Heart right ventricle (tissue), 16 donors: Measurements from ENCODE around the gene KMT2D. TPM values are rescaled to one million over a fixed set of nuclear protein-coding genes. Genes with fewer than 3 reads are reported as not detected.

Source experiments
- ATAC-seq, 8 donors: fragments of 200-7000 bp; cut with Tn5 transposase; one replicate each; pipeline ENCODE4 v1.9.1; 2020; ENCODE audit warnings: mild to moderate bottlenecking in 8 of 8, moderate library complexity in 8 of 8, moderate number of reproducible peaks in 1 of 8
- DNase-seq, 2 donors: peaks; one replicate each; pipeline ENCODE4 v3.0.0-alpha.2; 2020
- H3K27ac ChIP-seq, 10 donors: fragments of 200-600 bp; sonication (generic) in 2 of 10; one replicate each; pipeline versions ENCODE4 v1.5.0 to v1.8.0; 2020 to 2022; ENCODE audit warnings: mild to moderate bottlenecking in 3 of 10
- H3K27me3 ChIP-seq, 7 donors: fragments of 200-600 bp; one replicate each; pipeline ENCODE4 v1.8.0; 2021 to 2022; ENCODE audit warnings: mild to moderate bottlenecking in 2 of 7
- H3K36me3 ChIP-seq, 9 donors: fragments of 200-600 bp; sonication (generic) in 1 of 9; one replicate each; pipeline versions ENCODE4 v1.5.0 to v1.8.0; 2020 to 2022; ENCODE audit warnings: mild to moderate bottlenecking in 2 of 9
- H3K4me1 ChIP-seq, 9 donors: fragments of 200-600 bp; sonication (generic) in 1 of 9; one replicate each; pipeline versions ENCODE4 v1.5.0 to v1.8.0; 2020 to 2022; ENCODE audit warnings: mild to moderate bottlenecking in 4 of 9
- H3K4me3 ChIP-seq, 10 donors: fragments of 200-600 bp; sonication (generic) in 2 of 10; one replicate each; pipeline versions ENCODE4 v1.5.0 to v1.8.0; 2020 to 2022; ENCODE audit warnings: mild to moderate bottlenecking in 7 of 10, moderate library complexity in 2 of 10
- H3K9me3 ChIP-seq, 11 donors: fragments of 200-600 bp in 10 of 11; sonication (generic) in 2 of 11; one replicate each; pipeline versions ENCODE4 v1.5.0 to v1.8.0; 2013 to 2022; ENCODE audit warnings: mild to moderate bottlenecking in 2 of 11, control low read depth in 1 of 11, moderate library complexity in 1 of 11
- CTCF ChIP-seq, 9 donors: fragments of 200-600 bp; sonication (generic) in 2 of 9; IDR thresholded peaks; one replicate each; pipeline versions ENCODE4 v1.5.0 to v1.8.0; 2021 to 2022; ENCODE audit warnings: antibody characterized with exemption in 9 of 9, mild to moderate bottlenecking in 5 of 9, moderate library complexity in 1 of 9
- WGBS, 2 donors: extraction: QIAGEN DNeasy Blood & Tissue Kit; methylation state at CpG; one replicate each; pipeline ENCODE4 v1.1.7; 2013; ENCODE audit warnings: inconsistent platforms in 1 of 2; 5-methylcytosine and 5-hydroxymethylcytosine counted together
- intact Hi-C, 10 donors: fragments of 100-400 bp; cut with DNase I; formaldehyde crosslinking; loops; one replicate each; pipeline versions ENCODE4 v1.11.1 to v1.14.2; 2022
- polyA plus RNA-seq, 2 donors: library from polyadenylated mRNA; stranded (reverse); fragments of 200-250 nt; gene quantifications; one replicate each; pipeline ENCODE4 v1.2.3, GENCODE V29; 2013
- total RNA-seq, 10 donors: library from RNA; stranded (reverse); fragmentation: NEBNext Ultra II Directional in 3 of 10; extraction: Animal tissue kit (Norgen Biotek cat#: 25700) in 3 of 10; gene quantifications; one replicate each; pipeline versions ENCODE4 v1.2.1 to v1.2.4, GENCODE V29; 2021 to 2023
- donor health status: Arrhythmogenic right ventricular cardiomyopathy.
- donor health status: ischemic (EF 13 %, LVEDD 7.1; RV severe dilation, severe dysfunction).
- donor health status: healthy with polysubstance abuse.
- donor health status: DM: no; HTN: yes; CAD: no.
- donor health status: DM: no; HTN: no; CAD: no.
- donor health status: ischemic (EF 25% LVEDD 6.9; RV normal size, moderate dysfunction).
- donor health status: ischemic (EF 25% LVEDD 5.7; RV mildly dilated, moderate dysfunction).
- donor health status: healthy.
- donor health status: DM: yes; HTN: yes; CAD: no.
- donor health status: Ischemic cardiomyopathy.
- donor health status: ischemic (EF 35%, LVEDD 5.7; RV mildly dilated, moderate dysfunction).
- donor health status: nonischemic (EF 11% LVEDD 7.7; RV severe dilation, severe dysfunction).
- donor health status: DM: yes; HTN: yes; CAD: no.
- donor health status: PGD.
- donor health status: ischemic (EF 29% LVEDD 5.4; RV normal size, mild dysfunction).
- donor health status: nonischemic (EF 23%, LVEDD 6.1; RV moderate dilation, normal function).

Gene KMT2D
- total and polyA plus RNA-seq, 12 donors = 9.6 to 65.3 (median 54.2) TPM

DNA sequence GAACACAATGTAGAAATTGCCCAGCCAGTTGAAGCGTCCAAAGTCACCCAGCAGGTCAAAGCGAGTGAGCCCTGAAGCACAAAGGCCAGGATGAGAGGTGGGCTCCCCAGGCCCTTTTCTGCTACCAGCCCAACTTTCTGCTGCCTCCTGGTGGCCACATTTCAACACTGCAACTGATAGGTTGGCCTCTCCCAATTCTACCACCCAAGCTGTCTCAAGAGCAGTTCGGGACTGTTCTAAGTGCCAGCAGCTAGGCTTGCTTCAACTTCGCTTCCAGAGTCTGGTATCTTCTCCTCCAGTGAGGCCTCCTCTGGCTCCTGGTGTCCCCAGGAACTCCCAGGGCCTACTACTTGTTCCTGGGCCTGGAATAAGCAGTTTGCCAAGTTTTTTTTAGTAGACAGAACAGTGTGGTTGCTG is 37.4 kb upstream of the KMT2D start:
- H3K9me3 ChIP-seq = no peaks in the 10 kb centered on the region
- WGBS, 2 donors = 63 to 74% methylated on average over 4 of the region's 4 CpGs
- H3K27ac ChIP-seq = no peak overlapping the region
- H3K4me1 ChIP-seq = peaks cover 13 to 24% (median 21%) of the 10 kb centered on the region in 9 donors
- peak; percentile 66 to 88 (median 77) for TF ChIP-seq CTCF (IDR thresholded peaks at IDR 0.05)
- peaks cover 3 to 27% (median 13%) of the 10 kb centered on the region in 7 donors for H3K27me3 ChIP-seq
- peaks cover 4 to 76% (median 54%) of the 10 kb centered on the region in 9 donors for H3K36me3 ChIP-seq
- peak in 3 of 8 donors; percentile 26 to 46 (median 29) for ATAC-seq
- intact Hi-C loops = loop anchor here in 1 of 10 donors (2.0 kb wide), 1 partner anchor 33 kb away; no protein-coding TSS in a partner anchor
- DNase-seq = no peak
- no peak overlapping the region for H3K4me3 ChIP-seq

GRCh38 chr12:49097381-49097780 is 36.8 kb upstream of the KMT2D start:
- no peak for DNase-seq

DNA sequence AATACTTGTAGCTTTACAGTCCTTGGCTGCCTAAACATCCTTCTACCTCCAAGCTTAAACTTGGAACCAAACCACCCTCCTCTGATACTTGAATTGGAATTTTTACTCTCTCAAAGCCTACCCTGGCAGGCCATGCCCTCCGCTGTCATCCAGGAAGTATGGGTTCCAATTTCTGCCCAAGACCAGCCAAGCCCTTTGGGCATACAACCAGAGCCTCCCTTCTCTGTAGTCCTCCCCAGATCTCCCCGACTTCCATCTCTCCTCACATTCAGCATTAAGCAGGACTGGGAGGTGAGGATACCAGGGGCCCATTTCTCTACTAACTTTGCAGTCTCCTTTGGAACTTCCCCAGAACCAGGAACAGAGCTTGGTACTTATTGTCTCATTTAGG is 34.4 kb upstream of the KMT2D start:
- H3K27me3 ChIP-seq = peaks cover 6 to 58% (median 39%) of the 10 kb centered on the region in 7 donors
- no peak for TF ChIP-seq CTCF (IDR thresholded peaks at IDR 0.05)
- 74 to 87% methylated on average over 2 of the region's 2 CpGs for WGBS, 2 donors
- peak overlapping the region in 7 of 10 donors; percentile 24 to 52 (median 32) for H3K4me3 ChIP-seq
- intact Hi-C loops = no loop called here
- peaks cover 25 to 55% (median 50%) of the 10 kb centered on the region in 9 donors for H3K4me1 ChIP-seq
- peaks cover 0 to 45% (median 24%) of the 10 kb centered on the region in 9 donors for H3K36me3 ChIP-seq
- no peak overlapping the region for H3K27ac ChIP-seq
- DNase-seq = no peak
- H3K9me3 ChIP-seq = no peaks in the 10 kb centered on the region
- no peak for ATAC-seq

More at GRCh38 chr12:49097381-49097780, 36.8 kb upstream of the KMT2D start:
- H3K27ac ChIP-seq = no peak overlapping the region
- peaks cover 4 to 69% (median 48%) of the 10 kb centered on the region in 9 donors for H3K36me3 ChIP-seq
- peaks cover 13 to 30% (median 26%) of the 10 kb centered on the region in 9 donors for H3K4me1 ChIP-seq
- no peak for TF ChIP-seq CTCF (IDR thresholded peaks at IDR 0.05)
- intact Hi-C loops = no loop called here
- WGBS, 2 donors = 77 to 89% methylated on average over 3 of the region's 3 CpGs
- H3K9me3 ChIP-seq = no peaks in the 10 kb centered on the region
- no peak overlapping the region for H3K4me3 ChIP-seq
- peaks cover 3 to 34% (median 20%) of the 10 kb centered on the region in 7 donors for H3K27me3 ChIP-seq
- peak in 1 of 8 donors; percentile 6 for ATAC-seq

DNA sequence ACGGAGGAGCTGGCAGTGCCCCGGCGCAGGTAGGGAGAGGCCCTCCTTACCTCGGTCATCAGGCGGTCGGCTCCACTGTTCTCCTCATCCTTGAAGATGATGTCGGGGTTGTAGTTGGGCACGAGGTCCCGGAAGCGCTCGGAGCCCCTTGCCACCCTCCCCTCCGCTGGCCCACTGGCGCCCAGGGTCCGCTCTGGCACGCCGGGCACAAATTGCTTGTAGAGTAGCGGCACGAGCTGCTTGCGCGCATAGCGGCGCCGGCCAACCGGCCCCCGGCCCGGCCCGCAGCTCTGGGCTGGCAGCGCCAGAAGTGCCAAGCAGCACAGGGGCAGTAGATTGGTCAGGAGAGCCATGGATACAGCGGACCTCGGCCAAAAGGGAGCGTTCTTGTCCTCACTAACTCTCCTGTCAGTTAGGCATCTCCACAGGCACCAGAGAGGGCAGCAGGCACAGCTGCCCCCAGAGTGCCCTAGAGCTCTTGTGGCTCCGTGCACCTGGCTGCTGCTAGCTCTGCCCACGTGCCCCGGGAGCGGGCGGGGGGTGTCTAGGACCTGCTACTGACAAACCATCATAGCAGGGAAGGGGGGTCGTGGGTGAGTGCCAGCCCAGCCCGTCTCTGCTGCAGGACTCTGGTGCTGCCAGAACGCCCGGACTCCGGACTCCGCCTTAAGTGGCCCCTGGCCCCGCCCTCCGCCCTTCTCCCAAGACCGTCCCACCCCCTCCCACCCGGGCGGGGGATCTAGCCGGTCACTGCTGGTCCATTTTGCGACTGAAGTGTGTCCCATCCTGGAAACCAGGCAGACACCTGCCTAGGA is 33.8 kb upstream of the KMT2D start, which contains the start of gene DHH:
TSS of gene DHH (minus strand) at position 642 of the 815 bp plus-strand sequence. CDS start at position 353, 289 bp downstream.
- intact Hi-C loops = no loop called here
- DNase-seq (peak; percentile 44 to 56), ATAC-seq (peak; percentile 28 to 61 (median 38))
- WGBS, 2 donors = 3% methylated on average over 49 of the region's 49 CpGs
- Histone ChIP-seq H3K27ac (peak within 1 kb of the TSS in 3 of 10 donors; percentile 49 to 60 (median 56)), H3K4me1 (peaks cover 31 to 61% (median 56%) of the 10 kb centered on the region in 9 donors), H3K4me3 (peak within 1 kb of the TSS in 9 of 10 donors; percentile 24 to 52 (median 37)), H3K36me3 (peaks cover 0 to 39% (median 18%) of the 10 kb centered on the region in 9 donors), H3K9me3 (no peaks in the 10 kb centered on the region), H3K27me3 (peaks cover 10 to 64% (median 46%) of the 10 kb centered on the region in 7 donors)
- TF ChIP-seq CTCF (IDR thresholded peaks at IDR 0.05) = no peak
